Measurements from ENCODE around the gene COL25A1. TPM values are rescaled to one million over a fixed set of nuclear protein-coding genes. Genes with fewer than 3 reads are reported as not detected.

COL25A1 gene
- total RNA-seq, 1 experiment from 2014 or later, result 4.2 TPM

- Histone ChIP-seq H2BK15ac (ENCODE audit: low read depth, low read length) (no peak overlapping the region), H2BK12ac (ENCODE audit: insufficient read length, low read depth, low read length) (no peak overlapping the region), H2BK120ac (ENCODE audit: low read depth, low read length, poor library complexity, severe bottlenecking) (no peak overlapping the region), H4K91ac (ENCODE audit: insufficient read length, low read depth, low read length) (no peak overlapping the region), H3K9me3 (ENCODE audit: control insufficient read depth, low read depth, low read length) (no peaks in the 10 kb centered on the region), H2BK20ac (ENCODE audit: low read depth, low read length, poor library complexity, severe bottlenecking) (no peak overlapping the region), H4K5ac (ENCODE audit: insufficient read length, low read depth, low read length) (no peak overlapping the region), H2AK5ac (ENCODE audit: insufficient read length, low read length) (no peak overlapping the region), H3K4me2 (ENCODE audit: insufficient read depth, insufficient read length, low read length) (no peak overlapping the region), H3K79me2 (ENCODE audit: insufficient read depth, low read length) (no peaks in the 10 kb centered on the region), H3K23me2 (ENCODE audit: insufficient read length, low read depth, low read length, poor library complexity, severe bottlenecking) (no peaks in the 10 kb centered on the region), H4K8ac (replicated peaks; ENCODE audit: insufficient read length, low read depth, low read length) (no peak overlapping the region), H4K20me1 (ENCODE audit: control insufficient read depth, insufficient read depth, insufficient read length) (no peaks in the 10 kb centered on the region), H3K23ac (ENCODE audit: insufficient read length, low read depth, low read length) (no peak overlapping the region), H2BK5ac (ENCODE audit: insufficient read length, low read length) (no peak overlapping the region), H3K14ac (ENCODE audit: insufficient read depth, low read length) (no peak overlapping the region), H3K4me1 (ENCODE audit: insufficient read depth, low read length) (no peaks in the 10 kb centered on the region), H2AFZ (ENCODE audit: low read length) (no peak overlapping the region), H3T11ph (ENCODE audit: low read length) (no peak overlapping the region), H3K27ac (ENCODE audit: insufficient read length, low read depth, low read length) (no peak overlapping the region), H3K27me3 (ENCODE audit: insufficient read depth, low read length) (no peaks in the 10 kb centered on the region), H3K56ac (ENCODE audit: insufficient read length, low read depth, low read length) (no peak overlapping the region), H3K18ac (ENCODE audit: insufficient read length, low read depth, low read length) (no peak overlapping the region), H3K4ac (ENCODE audit: low read depth, low read length) (no peak overlapping the region), H3K9ac (ENCODE audit: extremely low read depth, insufficient read length, low read length) (no peak overlapping the region), H3K79me1 (ENCODE audit: insufficient read depth, low read depth, low read length, poor library complexity, severe bottlenecking) (no peaks in the 10 kb centered on the region)
- H3K4me1 Mint-ChIP-seq, result peaks cover 13 to 17% of the 10 kb centered on the region in 2 experiments
- no peak for DNase-seq
- no peaks in the 10 kb centered on the region for H3K27me3 Mint-ChIP-seq (ENCODE audit: low read depth)
- no peak overlapping the region for H3K27ac Mint-ChIP-seq
- WGBS (ENCODE audit: extremely low coverage, insufficient read length, low lambda C conversion rate), result no CpG with 5 or more reads among the region's 3 CpGs
- peaks cover 19 to 22% of the 10 kb centered on the region in 2 experiments for H3K9me3 Mint-ChIP-seq
- peaks cover 0 to 22% (median 0%) of the 10 kb centered on the region in 3 experiments; a peak in 4 of 7 replicates for H3K36me3 Mint-ChIP-seq (ENCODE audit: insufficient read depth in 1 of 3, low read depth in 3 of 3)
- no peak overlapping the region for H3K4me3 Mint-ChIP-seq
- TF ChIP-seq CTCF (conservative IDR thresholded peaks at IDR 0.05), result no peak
Measured at GRCh38 chr4:109315341-109315740, 12.9 kb upstream of the COL25A1 start.
